Erythroblast (primary cell): Measurements from ENCODE around the gene HSPA1L.
A peak's percentile ranks its signal among the peaks of the same experiment; 100 is the strongest.

ENCODE experiments used
- GATA1 ChIP-seq: IDR thresholded peaks from 2 replicates; pipeline ENCODE4 v1.6.1; 2011; ENCODE audit warnings: low read depth, mild to moderate bottlenecking, control low read depth, low read length, moderate library complexity
- POLR2A ChIP-seq: IDR thresholded peaks from 2 replicates; pipeline ENCODE4 v1.6.1; 2011; ENCODE audit warnings: mild to moderate bottlenecking, low read length

DNA sequence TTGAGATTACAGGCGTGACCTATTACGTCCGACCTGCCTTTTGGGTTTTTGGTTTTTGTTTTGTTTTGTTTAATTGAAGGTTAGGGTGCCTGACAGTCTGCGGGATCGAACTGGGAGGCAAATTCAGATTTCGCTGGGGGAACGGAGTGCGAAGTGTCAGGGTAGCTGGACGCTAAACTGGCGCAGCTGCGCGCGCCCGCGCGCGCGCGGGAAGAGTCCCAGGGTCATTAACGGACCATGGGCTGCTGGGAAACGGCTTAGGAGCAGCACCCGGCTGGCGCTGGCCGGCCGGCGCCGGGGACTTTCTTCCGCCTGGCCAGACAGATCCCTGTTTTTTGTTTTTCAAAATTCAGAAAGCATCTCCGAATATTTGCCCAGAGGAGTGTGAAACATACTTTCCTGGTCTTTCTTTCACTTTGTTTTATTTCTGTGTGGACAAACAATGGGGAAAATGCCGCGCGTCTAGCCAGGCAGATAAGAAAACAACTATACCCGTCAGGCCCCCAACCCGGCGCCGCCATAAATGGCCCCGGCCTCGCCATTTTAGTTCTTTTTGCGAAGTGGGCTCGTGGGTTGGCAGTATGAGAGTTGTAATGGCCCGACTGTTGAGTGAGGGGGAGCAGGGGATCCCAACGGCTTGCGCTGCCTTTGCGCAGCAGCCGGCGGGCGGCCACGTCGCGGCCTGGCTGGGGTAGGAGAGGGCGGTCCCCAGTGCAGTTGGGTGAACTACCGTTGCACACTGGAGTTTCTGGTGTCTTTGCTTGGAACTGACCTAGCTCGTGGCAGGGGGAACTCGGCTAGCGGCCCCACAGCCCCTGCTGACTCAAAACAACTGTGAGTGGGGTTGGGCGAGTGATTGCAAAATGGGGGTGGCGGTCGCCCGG is 19.5 kb upstream of the HSPA1L start:
- peak; percentile 99 for TF ChIP-seq POLR2A
- no peak for TF ChIP-seq GATA1
